HG02610 (cell line): ENCODE results near the gene SPPL2B.
"Not testable (repeated sequence)": the region's sequence is repeated elsewhere in the genome, so short reads cannot be mapped to it uniquely, and the experiment has no call there.

Source experiments
- ATAC-seq: cut with Tn5 transposase; IDR thresholded peaks from one replicate; pipeline ENCODE4 v1.9.1; 2021; ENCODE audit warnings: mild to moderate bottlenecking, moderate library complexity; ENCODE audit not compliant: unreplicated experiment

Gene SPPL2B

GRCh38 chr19:2374808-2375207 is 46.3 kb downstream of the SPPL2B start:
- ATAC-seq, result no peak

- ATAC-seq, result no peak
These were observed 47.1 kb downstream of the SPPL2B start for GRCh38 chr19:2375353-2376121.

GRCh38 chr19:2376784-2377519 is 48.5 kb downstream of the SPPL2B start:
- no peak for ATAC-seq

- no peak for ATAC-seq
These were observed 52.1 kb downstream of the SPPL2B start for GRCh38 chr19:2380567-2380966.

- no peak for ATAC-seq
These were observed 52.8 kb downstream of the SPPL2B start for GRCh38 chr19:2381148-2381820.

- ATAC-seq, result no peak
These were observed 54.2 kb downstream of the SPPL2B start for GRCh38 chr19:2382530-2383222.

GRCh38 chr19:2385053-2385721 is 56.7 kb downstream of the SPPL2B start:
- ATAC-seq, result no peak

GRCh38 chr19:2387367-2388288 is 59.1 kb downstream of the SPPL2B start:
- ATAC-seq, result no peak

GRCh38 chr19:2389594-2389993 is 61.1 kb downstream of the SPPL2B start:
- no peak for ATAC-seq

- no peak for ATAC-seq
These were observed 62.7 kb downstream of the SPPL2B start for GRCh38 chr19:2391118-2391725.

- no peak for ATAC-seq
These were observed 63.9 kb downstream of the SPPL2B start for GRCh38 chr19:2392366-2392765.

- not testable (repeated sequence) for ATAC-seq
These were observed 64.4 kb downstream of the SPPL2B start for GRCh38 chr19:2392899-2393298.

- ATAC-seq, result no peak
These were observed 65.6 kb downstream of the SPPL2B start for GRCh38 chr19:2394054-2394441.

GRCh38 chr19:2394442-2395292 is 66.2 kb downstream of the SPPL2B start:
- no peak for ATAC-seq

GRCh38 chr19:2395293-2395829 is 66.9 kb downstream of the SPPL2B start:
- not testable (repeated sequence) for ATAC-seq

- ATAC-seq, result not testable (repeated sequence)
These were observed 68.7 kb downstream of the SPPL2B start for GRCh38 chr19:2397173-2397572.

GRCh38 chr19:2398735-2399305 is 70.3 kb downstream of the SPPL2B start:
- no peak for ATAC-seq

- ATAC-seq, result no peak
These were observed 71.1 kb downstream of the SPPL2B start for GRCh38 chr19:2399582-2399981.
